ENCODE measurements around the gene UMODL1. TPM values are rescaled to one million over a fixed set of nuclear protein-coding genes. Genes with fewer than 3 reads are reported as not detected.

Gene UMODL1
- total RNA-seq, 2 experiments from 2014 or later, result not detected

GRCh38 chr21:42088148-42088547 lies 17.0 kb downstream of the UMODL1 start:
- no peak overlapping the region for H3K4me3 Mint-ChIP-seq
- TF ChIP-seq, protein P1, sequence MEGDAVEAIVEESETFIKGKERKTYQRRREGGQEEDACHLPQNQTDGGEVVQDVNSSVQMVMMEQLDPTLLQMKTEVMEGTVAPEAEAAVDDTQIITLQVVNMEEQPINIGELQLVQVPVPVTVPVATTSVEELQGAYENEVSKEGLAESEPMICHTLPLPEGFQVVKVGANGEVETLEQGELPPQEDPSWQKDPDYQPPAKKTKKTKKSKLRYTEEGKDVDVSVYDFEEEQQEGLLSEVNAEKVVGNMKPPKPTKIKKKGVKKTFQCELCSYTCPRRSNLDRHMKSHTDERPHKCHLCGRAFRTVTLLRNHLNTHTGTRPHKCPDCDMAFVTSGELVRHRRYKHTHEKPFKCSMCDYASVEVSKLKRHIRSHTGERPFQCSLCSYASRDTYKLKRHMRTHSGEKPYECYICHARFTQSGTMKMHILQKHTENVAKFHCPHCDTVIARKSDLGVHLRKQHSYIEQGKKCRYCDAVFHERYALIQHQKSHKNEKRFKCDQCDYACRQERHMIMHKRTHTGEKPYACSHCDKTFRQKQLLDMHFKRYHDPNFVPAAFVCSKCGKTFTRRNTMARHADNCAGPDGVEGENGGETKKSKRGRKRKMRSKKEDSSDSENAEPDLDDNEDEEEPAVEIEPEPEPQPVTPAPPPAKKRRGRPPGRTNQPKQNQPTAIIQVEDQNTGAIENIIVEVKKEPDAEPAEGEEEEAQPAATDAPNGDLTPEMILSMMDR (IDR thresholded peaks at IDR 0.05), result no peak
- ChIA-PET POLR2A (no interaction called here), CTCF (interaction anchor here (3.4 kb wide), 1 partner anchor 20 kb away, joined by 13 read pairs; no protein-coding TSS in a partner anchor)
- ATAC-seq (no peak), DNase-seq (no peak)
- H3K27me3 Mint-ChIP-seq, result no peaks in the 10 kb centered on the region
- H3K27ac Mint-ChIP-seq, result no peak overlapping the region
- no peaks in the 10 kb centered on the region for H3K36me3 Mint-ChIP-seq (ENCODE audit: low read depth)
- peaks cover 11% of the 10 kb centered on the region for H3K4me1 Mint-ChIP-seq (ENCODE audit: low read depth)
- intact Hi-C loops (cut with micrococcal nuclease), result no loop called here
- H3K9me3 Mint-ChIP-seq, result no peaks in the 10 kb centered on the region

DNA sequence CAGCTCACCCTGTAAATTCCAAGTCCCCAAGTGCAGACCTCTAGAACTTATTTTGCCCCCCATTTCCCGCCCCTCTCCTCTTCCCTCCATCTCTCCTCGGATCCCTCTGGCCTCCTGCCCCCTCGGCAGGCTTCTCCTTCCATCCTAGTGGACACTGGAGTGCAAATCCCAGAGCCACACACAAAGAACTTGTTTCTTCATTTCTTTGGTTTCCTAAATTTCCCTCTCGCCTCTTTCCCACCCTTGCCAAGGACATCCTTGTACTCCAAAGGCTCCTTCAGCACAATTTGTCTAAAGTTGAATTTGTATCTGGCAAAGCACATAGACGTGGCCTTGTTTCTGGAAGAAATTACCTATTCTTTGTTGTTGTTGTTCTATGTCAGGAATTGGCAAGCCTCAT lies 17.5 kb downstream of the UMODL1 start:
- CTCF ChIA-PET, result interaction anchor here (3.0 kb wide), 1 partner anchor 19 kb away, joined by 16 read pairs; no protein-coding TSS in a partner anchor
- no peak for ATAC-seq
- Mint-ChIP-seq H3K4me3 (no peak overlapping the region), H3K4me1 (ENCODE audit: low read depth) (peaks cover 11% of the 10 kb centered on the region), H3K9me3 (no peaks in the 10 kb centered on the region), H3K27ac (no peak overlapping the region), H3K27me3 (no peaks in the 10 kb centered on the region), H3K36me3 (ENCODE audit: low read depth) (no peaks in the 10 kb centered on the region)
- TF ChIP-seq, protein P1 (IDR thresholded peaks at IDR 0.05), result no peak
- DNase-seq, result no peak
- intact Hi-C loops (cut with micrococcal nuclease), result no loop called here
- POLR2A ChIA-PET, result no interaction called here

- Mint-ChIP-seq H3K27me3 (no peaks in the 10 kb centered on the region), H3K27ac (no peak overlapping the region), H3K4me1 (ENCODE audit: low read depth) (peaks cover 11% of the 10 kb centered on the region), H3K36me3 (ENCODE audit: low read depth) (no peaks in the 10 kb centered on the region), H3K4me3 (no peak overlapping the region), H3K9me3 (no peaks in the 10 kb centered on the region)
- TF ChIP-seq, protein P1 (IDR thresholded peaks at IDR 0.05), result no peak
- peak; percentile 25 for DNase-seq
- intact Hi-C loops (cut with micrococcal nuclease), result no loop called here
- CTCF ChIA-PET, result interaction anchor here (3.0 kb wide), 1 partner anchor 19 kb away, joined by 16 read pairs; no protein-coding TSS in a partner anchor
- POLR2A ChIA-PET, result no interaction called here
- ATAC-seq, result peak; percentile 49
Observed at GRCh38 chr21:42089093-42089631, 18.0 kb downstream of the UMODL1 start.

- Mint-ChIP-seq H3K4me3 (no peak overlapping the region), H3K27ac (no peak overlapping the region), H3K36me3 (ENCODE audit: low read depth) (no peaks in the 10 kb centered on the region), H3K4me1 (ENCODE audit: low read depth) (peaks cover 11% of the 10 kb centered on the region), H3K9me3 (no peaks in the 10 kb centered on the region), H3K27me3 (no peaks in the 10 kb centered on the region)
- ChIA-PET CTCF (interaction anchor here (0.8 to 3.0 kb wide), 3 partner anchors 9 to 273 kb away, joined by 3 to 16 read pairs (median 3); no protein-coding TSS in a partner anchor), POLR2A (no interaction called here)
- ATAC-seq, result no peak
- DNase-seq, result no peak
- TF ChIP-seq, protein P1 (IDR thresholded peaks at IDR 0.05), result no peak
- intact Hi-C loops (cut with micrococcal nuclease), result no loop called here
Observed at GRCh38 chr21:42089665-42090310, 18.7 kb downstream of the UMODL1 start.

DNA sequence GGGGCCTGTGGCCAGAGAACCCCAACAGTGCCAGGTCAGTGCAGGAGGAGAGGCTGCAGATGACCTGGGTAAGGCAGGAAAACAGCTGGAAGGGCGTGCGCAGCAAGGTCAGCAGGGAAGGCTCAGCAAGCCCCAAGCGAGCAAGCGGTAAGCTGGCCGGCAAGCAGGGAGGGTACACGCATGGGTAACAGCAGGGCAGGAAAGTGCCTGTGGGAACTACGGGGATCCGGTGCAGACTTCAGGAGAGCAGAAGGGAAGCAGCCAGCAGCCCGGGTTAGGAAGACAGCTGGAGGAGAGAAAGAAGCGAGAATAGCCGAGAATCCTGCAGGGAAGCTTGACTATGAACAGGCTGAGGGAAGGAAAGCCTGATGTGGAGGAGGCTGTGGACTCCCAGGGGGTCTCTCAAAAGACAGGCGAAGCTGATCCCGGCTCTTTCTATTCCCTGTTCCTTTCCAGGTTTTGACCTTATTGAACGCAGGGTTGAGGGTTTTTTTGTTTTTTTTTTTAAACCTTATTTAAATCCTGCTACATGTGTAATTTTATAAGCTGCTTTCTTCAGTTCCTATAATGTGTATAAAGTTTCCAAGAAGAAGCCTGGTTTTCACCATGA lies 20.9 kb downstream of the UMODL1 start:
- no peak for ATAC-seq
- H3K36me3 Mint-ChIP-seq (ENCODE audit: low read depth), result no peaks in the 10 kb centered on the region
- no peak overlapping the region for H3K27ac Mint-ChIP-seq
- CTCF ChIA-PET, result interaction anchor here (0.9 to 2.3 kb wide), 2 partner anchors 16 to 54 kb away, joined by 3 to 15 read pairs; no protein-coding TSS in a partner anchor
- peaks cover 4% of the 10 kb centered on the region for H3K9me3 Mint-ChIP-seq
- no peak for DNase-seq
- no peak overlapping the region for H3K4me3 Mint-ChIP-seq
- intact Hi-C loops (cut with micrococcal nuclease), result no loop called here
- H3K27me3 Mint-ChIP-seq, result no peaks in the 10 kb centered on the region
- TF ChIP-seq, protein P1 (IDR thresholded peaks at IDR 0.05), result no peak
- POLR2A ChIA-PET, result interaction anchor here (0.9 kb wide), 1 partner anchor 62 kb away, joined by 3 read pairs; no protein-coding TSS in a partner anchor
- H3K4me1 Mint-ChIP-seq (ENCODE audit: low read depth), result peaks cover 11% of the 10 kb centered on the region

All from activated CD8-positive, alpha-beta T cell treated with anti-CD3 and anti-CD28 coated beads for 36 hours (primary cell).